ENCODE measurements around the gene USP2. TPM values are rescaled to one million over a fixed set of nuclear protein-coding genes. Genes with fewer than 3 reads are reported as not detected.

The USP2 gene
- total RNA-seq, 1 donor from 2014 or later: 3.4 TPM

DNA sequence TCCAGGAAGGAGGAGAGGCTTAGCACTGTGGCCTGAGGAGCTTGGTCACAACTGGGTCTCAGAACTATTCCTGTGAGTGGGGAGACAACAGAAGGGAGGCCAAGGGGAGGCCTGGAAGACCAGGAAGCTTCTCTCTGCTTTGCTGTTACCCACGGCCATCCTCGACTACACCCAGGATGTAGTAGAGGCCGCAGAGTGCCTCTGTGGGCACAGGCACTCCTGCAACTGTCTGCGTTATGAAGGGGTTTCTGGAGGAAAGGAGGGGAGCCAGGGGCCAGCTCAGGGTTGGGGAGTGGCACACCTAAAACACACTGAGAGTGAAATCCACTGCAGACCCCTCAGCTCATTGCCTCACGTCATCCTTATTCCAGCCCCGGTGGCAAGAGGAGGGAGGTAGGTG lies 31.2 kb downstream of the USP2 start:
- Mint-ChIP-seq H3K36me3 (ENCODE audit: low read depth) (no peaks in the 10 kb centered on the region), H3K27me3 (ENCODE audit: low read depth) (peaks cover 28% of the 10 kb centered on the region), H3K9me3 (no peaks in the 10 kb centered on the region), H3K4me3 (no peak overlapping the region), H3K27ac (ENCODE audit: unreplicated experiment) (no peak overlapping the region), H3K4me1 (peaks cover 22% of the 10 kb centered on the region)
- DNase-seq (ENCODE audit: low read depth, low spot score): no peak
- TF ChIP-seq, protein P1, sequence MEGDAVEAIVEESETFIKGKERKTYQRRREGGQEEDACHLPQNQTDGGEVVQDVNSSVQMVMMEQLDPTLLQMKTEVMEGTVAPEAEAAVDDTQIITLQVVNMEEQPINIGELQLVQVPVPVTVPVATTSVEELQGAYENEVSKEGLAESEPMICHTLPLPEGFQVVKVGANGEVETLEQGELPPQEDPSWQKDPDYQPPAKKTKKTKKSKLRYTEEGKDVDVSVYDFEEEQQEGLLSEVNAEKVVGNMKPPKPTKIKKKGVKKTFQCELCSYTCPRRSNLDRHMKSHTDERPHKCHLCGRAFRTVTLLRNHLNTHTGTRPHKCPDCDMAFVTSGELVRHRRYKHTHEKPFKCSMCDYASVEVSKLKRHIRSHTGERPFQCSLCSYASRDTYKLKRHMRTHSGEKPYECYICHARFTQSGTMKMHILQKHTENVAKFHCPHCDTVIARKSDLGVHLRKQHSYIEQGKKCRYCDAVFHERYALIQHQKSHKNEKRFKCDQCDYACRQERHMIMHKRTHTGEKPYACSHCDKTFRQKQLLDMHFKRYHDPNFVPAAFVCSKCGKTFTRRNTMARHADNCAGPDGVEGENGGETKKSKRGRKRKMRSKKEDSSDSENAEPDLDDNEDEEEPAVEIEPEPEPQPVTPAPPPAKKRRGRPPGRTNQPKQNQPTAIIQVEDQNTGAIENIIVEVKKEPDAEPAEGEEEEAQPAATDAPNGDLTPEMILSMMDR (conservative IDR thresholded peaks at IDR 0.05): no peak

- H3K27ac Mint-ChIP-seq (ENCODE audit: unreplicated experiment): no peak overlapping the region
- DNase-seq (ENCODE audit: low read depth, low spot score): no peak
- H3K27me3 Mint-ChIP-seq (ENCODE audit: low read depth): peaks cover 41% of the 10 kb centered on the region
- no peaks in the 10 kb centered on the region for H3K36me3 Mint-ChIP-seq (ENCODE audit: low read depth)
- TF ChIP-seq, protein P1 (conservative IDR thresholded peaks at IDR 0.05): no peak
- no peak overlapping the region for H3K4me3 Mint-ChIP-seq
- H3K9me3 Mint-ChIP-seq: no peaks in the 10 kb centered on the region
- peaks cover 14% of the 10 kb centered on the region for H3K4me1 Mint-ChIP-seq
These were observed 33.4 kb downstream of the USP2 start for GRCh38 chr11:119347940-119348605.

- Mint-ChIP-seq H3K4me3 (no peak overlapping the region), H3K9me3 (no peaks in the 10 kb centered on the region), H3K4me1 (peaks cover 9% of the 10 kb centered on the region), H3K27ac (ENCODE audit: unreplicated experiment) (peak overlapping the region; percentile 47), H3K27me3 (ENCODE audit: low read depth) (peaks cover 46% of the 10 kb centered on the region), H3K36me3 (ENCODE audit: low read depth) (no peaks in the 10 kb centered on the region)
- DNase-seq (ENCODE audit: low read depth, low spot score): no peak
- TF ChIP-seq, protein P1 (conservative IDR thresholded peaks at IDR 0.05): no peak
These were observed 34.2 kb downstream of the USP2 start for GRCh38 chr11:119347242-119347641.

- no peaks in the 10 kb centered on the region for H3K36me3 Mint-ChIP-seq (ENCODE audit: low read depth)
- peaks cover 9% of the 10 kb centered on the region for H3K4me1 Mint-ChIP-seq
- H3K27ac Mint-ChIP-seq (ENCODE audit: unreplicated experiment): peak within 1 kb of the TSS; percentile 47
- no peaks in the 10 kb centered on the region for H3K9me3 Mint-ChIP-seq
- TF ChIP-seq, protein P1 (conservative IDR thresholded peaks at IDR 0.05): no peak
- no peak within 1 kb of the TSS for H3K4me3 Mint-ChIP-seq
- no peak for DNase-seq (ENCODE audit: low read depth, low spot score)
- peaks cover 49% of the 10 kb centered on the region for H3K27me3 Mint-ChIP-seq (ENCODE audit: low read depth)
These were observed 34.9 kb downstream of the USP2 start, which contains the start of gene MFRP for GRCh38 chr11:119346605-119347004. TSS of gene MFRP (minus strand) at chr11:119346705. CDS start at chr11:119346513, 192 bp downstream.

- H3K4me3 Mint-ChIP-seq: no peak overlapping the region
- no peak overlapping the region for H3K27ac Mint-ChIP-seq (ENCODE audit: unreplicated experiment)
- no peak for DNase-seq (ENCODE audit: low read depth, low spot score)
- H3K4me1 Mint-ChIP-seq: peaks cover 10% of the 10 kb centered on the region
- H3K27me3 Mint-ChIP-seq (ENCODE audit: low read depth): peaks cover 55% of the 10 kb centered on the region
- TF ChIP-seq, protein P1 (conservative IDR thresholded peaks at IDR 0.05): no peak
- H3K36me3 Mint-ChIP-seq (ENCODE audit: low read depth): no peaks in the 10 kb centered on the region
- no peaks in the 10 kb centered on the region for H3K9me3 Mint-ChIP-seq
These were observed 35.8 kb downstream of the USP2 start for GRCh38 chr11:119345685-119346084.

All from neural crest cell (in vitro differentiated cells).